Measurements from ENCODE around the gene SS18L1.

DNA sequence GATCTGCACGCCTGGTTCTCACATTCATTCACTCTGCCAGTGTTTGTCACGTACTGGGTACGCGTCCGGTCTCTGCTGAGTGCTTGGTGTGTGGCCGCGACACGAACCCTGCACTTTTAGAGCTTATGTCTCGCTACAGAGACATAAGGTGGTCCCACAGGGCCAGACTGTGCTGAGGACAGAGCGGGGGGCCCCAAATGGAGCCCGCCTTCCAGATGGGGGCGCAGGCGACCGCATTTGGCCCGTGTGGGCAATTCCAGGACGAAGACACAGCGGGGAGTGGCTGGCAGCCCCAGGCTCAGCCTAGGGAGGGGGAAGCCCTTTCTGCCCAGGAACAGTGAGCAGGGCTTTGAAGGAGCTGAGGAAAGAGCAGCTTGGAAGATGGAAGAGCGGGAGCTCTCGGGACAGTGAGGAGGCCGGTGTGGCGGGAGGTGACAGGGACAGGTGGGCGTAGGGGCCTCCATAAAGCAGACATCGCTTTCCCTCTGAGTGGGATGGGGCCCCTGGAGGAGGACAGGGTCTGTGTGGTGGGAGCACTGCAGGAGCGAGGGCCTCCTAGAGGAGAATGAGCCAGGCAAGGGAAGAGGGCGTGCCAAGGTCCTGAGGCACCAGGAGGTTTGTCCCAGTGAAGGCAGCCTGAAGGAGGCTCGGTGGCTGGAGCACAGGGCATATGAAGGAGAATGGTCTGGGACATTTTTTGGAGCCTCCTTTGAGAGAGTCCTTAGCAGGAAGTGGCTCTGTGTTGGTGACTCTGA, 31.5 kb downstream of the SS18L1 start:
- TF ChIP-seq POLR2AphosphoS5 (IDR thresholded peaks at IDR 0.05; ENCODE audit: borderline replicate concordance, low read depth, low read length) = no peak
- no peak for TF ChIP-seq EZH2 (IDR thresholded peaks at IDR 0.05)

Data from SK-N-MC (cell line).